LNCaP clone FGC (cell line): ENCODE results near the gene SLC38A10.

ENCODE experiments used
- DNase-seq: peaks from one replicate; pipeline ENCODE4 v3.0.0-alpha.2; 2011; ENCODE audit warnings: low read depth
- H3K4me3 ChIP-seq: 2 replicates; pipeline ENCODE4 v1.5.1; 2011; ENCODE audit warnings: mild to moderate bottlenecking, low read depth, low read length, control low read depth
- CTCF ChIP-seq: IDR thresholded peaks from 2 replicates; pipeline ENCODE4 v1.5.1; 2012; ENCODE audit warnings: mild to moderate bottlenecking; ENCODE audit not compliant: control insufficient read depth, insufficient read depth; ENCODE audit errors: extremely low read depth

Gene SLC38A10

GRCh38 chr17:81256616-81257015, 38.5 kb downstream of the SLC38A10 start:
- TF ChIP-seq CTCF = no peak
- no peak overlapping the region for H3K4me3 ChIP-seq
- no peak for DNase-seq

- TF ChIP-seq CTCF = peak; percentile 72
- no peak overlapping the region for H3K4me3 ChIP-seq
- DNase-seq = peak; percentile 94
These were observed 40.0 kb downstream of the SLC38A10 start for GRCh38 chr17:81254955-81255717.

- peak; percentile 89 for TF ChIP-seq CTCF
- DNase-seq = no peak
These were observed 41.6 kb downstream of the SLC38A10 start for GRCh38 chr17:81253358-81254131.

GRCh38 chr17:81252987-81253329, 42.1 kb downstream of the SLC38A10 start:
- no peak for TF ChIP-seq CTCF
- DNase-seq = no peak

More at GRCh38 chr17:81253358-81254131, 41.6 kb downstream of the SLC38A10 start:
- H3K4me3 ChIP-seq = no peak overlapping the region

GRCh38 chr17:81252326-81252986, 42.7 kb downstream of the SLC38A10 start:
- no peak for TF ChIP-seq CTCF
- H3K4me3 ChIP-seq = no peak overlapping the region
- no peak for DNase-seq

More at GRCh38 chr17:81252987-81253329, 42.1 kb downstream of the SLC38A10 start:
- H3K4me3 ChIP-seq = no peak overlapping the region

GRCh38 chr17:81251709-81252301, 43.3 kb downstream of the SLC38A10 start:
- no peak for TF ChIP-seq CTCF
- 0 out of 2 replicates have a peak overlapping the region, but pooled peaks have one; percentile 15 for H3K4me3 ChIP-seq
- DNase-seq = peak; percentile 61
